Stimulated activated CD4-positive, alpha-beta T cell treated with anti-CD3 and anti-CD28 coated beads, Interleukin-15, amount 100 ng/mL, for 48 hours (primary cell): ENCODE data around the gene RFC4.

Source experiments
- DNase-seq, 2 donors: peaks; one replicate each; pipeline ENCODE4 v3.0.0-alpha.2; 2020; ENCODE audit warnings: low read depth in 2 of 2

Gene RFC4

DNA sequence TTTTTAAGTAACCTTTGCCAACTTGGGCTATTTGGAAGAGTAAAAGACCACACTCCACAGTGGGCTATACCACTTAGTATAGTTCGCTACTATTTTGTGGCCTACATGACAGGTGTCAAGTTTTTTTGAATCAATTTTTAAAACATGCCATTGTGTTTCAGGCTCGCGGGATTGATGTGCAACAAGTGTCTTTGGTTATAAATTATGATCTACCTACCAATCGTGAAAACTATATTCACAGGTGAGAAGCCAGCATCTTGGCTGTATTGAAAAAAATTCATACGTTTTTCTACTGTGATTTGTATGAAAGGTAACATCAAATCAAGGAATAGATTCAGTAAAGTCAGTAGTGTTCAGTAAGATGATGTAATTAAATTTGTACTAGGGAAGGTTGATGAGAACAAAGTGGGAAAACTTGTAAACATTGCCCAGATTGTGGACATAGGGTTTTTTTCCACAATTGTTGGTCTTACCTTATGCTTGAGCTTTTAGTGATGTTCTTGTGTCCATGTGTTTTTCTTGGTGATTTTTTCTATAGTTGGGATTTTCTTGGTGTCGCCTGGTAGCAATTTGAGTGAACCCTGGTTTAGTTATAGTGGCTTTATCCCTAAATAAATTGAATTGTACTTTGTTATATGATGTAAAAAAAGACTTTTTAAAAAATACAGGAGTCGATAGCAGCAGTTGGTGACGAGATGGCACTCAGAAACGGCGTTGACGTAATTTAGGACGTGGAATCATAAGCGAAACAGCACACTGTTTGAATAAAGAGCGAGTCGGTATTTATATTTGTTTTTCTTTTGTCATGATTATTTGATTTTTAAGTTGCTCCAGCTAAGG, 18.4 kb downstream of the RFC4 start:
- no peak for DNase-seq

DNA sequence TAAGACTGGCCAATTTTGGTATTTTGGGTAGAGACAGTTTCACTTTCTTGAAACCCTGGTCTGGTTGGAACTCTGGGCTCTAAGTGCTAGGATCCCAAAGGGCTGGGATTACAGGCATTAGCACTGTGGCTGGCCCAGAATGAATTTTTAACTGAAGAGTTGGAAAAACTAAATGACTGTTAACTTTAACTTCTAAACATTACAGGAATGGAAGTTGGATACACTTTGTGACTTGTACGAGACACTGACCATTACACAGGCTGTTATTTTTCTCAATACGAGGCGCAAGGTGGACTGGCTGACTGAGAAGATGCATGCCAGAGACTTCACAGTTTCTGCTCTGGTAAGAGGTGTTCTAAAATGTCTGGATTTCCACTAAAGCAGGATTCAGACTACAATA, 19.4 kb downstream of the RFC4 start:
- DNase-seq, result no peak

DNA sequence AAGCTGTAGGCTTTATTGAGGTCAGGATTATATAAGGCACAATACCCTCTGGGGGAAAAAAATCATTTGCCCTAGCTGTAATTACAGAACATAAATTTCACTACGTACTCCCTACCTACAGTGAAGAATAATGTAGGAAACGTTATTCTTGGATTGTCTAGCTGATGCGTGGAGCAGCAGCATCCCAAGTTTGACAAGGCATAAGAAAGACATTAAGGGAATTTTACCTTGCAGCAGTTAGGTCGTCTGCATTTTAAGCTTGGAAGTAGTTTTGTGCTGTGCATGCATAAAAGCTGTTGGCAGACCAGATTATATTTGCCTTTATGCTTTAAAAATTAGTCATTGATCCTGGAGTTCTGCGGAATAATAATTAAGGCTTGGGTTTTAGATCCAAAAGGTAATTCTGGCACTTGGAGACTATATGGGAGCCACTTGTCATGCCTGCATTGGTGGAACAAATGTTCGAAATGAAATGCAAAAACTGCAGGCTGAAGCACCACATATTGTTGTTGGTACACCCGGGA, 20.7 kb downstream of the RFC4 start:
- DNase-seq, result no peak

DNA sequence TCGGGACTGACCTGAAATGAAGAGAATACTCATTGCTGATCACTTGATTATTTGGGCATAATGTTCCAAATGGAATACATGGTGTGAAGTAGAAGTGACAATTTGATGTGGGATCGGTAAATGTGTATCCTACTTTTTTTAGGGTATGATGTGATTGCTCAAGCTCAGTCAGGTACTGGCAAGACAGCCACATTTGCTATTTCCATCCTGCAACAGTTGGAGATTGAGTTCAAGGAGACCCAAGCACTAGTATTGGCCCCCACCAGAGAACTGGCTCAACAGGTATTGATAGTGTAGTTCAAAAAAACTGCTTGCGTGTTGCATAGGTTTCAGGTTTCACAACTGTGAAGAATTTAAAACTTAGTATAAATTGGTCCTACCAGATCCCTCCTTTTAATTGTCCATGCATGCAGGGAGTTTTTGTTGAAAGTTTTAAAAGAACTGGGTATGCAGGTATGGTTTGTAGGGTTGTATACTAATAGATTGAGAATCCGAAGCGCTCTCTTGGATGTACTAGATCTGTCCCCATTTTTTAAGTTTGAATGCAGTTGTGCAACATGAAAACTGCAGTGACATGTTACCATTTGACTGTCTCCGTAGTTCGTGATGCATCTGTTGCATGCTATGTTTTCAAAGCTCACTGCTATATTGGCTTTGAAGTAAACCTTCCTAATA, 21.3 kb downstream of the RFC4 start:
- DNase-seq, result no peak

DNA sequence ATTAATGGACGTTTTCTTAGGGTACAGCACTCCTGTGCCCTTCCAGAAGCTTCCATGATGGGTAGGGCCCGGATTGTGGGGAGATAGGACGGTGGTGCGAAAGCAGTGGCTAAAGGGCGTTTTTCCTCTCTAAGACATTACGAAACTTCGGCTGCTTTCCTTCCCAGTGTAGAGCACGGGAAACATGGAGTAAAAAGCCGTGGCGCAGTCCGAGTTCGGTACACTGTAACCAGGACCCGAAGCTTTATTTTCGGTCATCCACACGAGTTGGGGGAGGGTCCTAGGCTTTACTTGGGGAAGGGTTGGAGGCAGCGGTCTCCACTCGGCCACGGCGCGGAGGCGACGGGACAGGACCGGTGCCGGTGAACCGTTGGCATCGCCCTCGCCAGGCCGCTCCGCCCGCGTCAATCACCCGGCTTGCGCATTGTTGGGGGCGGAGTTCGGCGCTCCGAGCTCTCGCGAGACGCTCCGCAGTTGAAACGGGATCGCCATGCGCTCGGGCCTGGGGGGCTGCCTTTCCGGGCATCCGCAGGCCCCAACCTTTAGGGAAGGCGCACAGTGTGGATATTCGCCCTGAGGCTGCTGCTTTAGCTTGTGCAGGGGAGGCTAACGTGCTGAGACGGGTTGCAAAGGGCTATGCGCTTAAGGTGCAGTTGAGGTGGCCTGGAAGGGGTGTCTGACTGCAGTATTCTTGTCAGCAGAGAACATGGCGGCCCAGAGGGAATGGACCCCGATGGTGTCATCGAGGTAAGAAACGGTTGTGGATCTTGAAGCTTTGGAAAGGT, 22.4 kb downstream of the RFC4 start:
- DNase-seq, result peak; percentile 62

DNA sequence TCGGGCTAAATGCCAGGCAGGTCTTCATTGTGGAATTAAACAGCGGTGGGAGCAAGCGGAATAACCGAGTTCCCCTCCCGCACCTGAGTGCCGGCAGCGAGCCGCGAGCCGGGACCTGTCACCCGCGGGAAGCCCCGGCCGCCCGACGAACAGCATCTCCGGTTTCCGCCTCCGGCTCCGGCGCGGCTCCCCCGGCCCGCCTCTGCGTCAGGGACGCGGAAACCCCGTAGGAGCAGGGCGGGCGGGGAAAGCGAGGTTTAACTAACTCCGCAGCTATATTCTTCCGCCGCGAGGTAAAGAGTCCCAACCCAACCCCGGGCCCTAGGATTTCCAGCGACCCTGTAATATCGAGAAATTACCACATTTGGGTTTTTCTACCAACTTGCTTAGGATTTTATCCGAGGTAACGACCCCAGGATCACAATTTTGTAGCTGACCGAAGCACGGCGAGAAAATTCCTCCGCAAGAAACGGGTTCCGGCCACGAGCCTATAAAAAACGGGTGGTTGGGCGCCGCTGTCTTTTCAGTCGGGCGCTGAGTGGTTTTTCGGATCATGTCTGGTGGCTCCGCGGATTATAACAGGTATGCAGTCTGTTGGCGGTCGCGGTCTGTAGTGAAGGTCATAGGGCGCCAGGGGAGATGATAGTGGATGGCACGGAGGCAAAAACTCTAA, 23.1 kb downstream of the RFC4 start, which contains the start of gene EIF4A2:
TSS of gene EIF4A2 (plus strand) at position 520 of the 673 bp plus-strand sequence. CDS start at position 554, 34 bp downstream.
- peak; percentile 83 to 86 for DNase-seq

DNA sequence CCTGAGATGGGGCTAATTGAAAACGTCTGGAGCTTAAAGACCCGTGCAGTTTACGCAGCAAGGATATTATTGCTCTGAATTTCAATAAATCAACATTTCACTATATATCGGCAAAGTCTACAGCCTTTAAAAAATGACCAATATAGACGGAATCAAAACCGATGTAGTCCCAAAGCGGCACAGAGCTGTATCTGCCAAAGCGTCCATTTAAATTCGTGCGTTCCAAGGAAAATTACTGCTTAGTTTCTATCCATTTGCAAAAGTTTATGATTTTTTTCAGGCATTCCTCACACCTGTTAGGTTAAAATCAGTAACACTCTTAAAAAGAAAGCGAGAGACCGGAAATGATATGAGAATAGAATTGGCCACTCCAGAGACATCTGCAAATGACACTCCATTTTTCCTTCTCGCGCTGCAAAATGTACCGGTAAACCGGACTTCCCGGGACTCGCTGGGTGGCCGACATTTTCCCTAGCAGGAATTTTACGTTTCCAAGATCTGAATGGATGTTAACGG, 23.7 kb downstream of the RFC4 start:
- DNase-seq, result no peak

DNA sequence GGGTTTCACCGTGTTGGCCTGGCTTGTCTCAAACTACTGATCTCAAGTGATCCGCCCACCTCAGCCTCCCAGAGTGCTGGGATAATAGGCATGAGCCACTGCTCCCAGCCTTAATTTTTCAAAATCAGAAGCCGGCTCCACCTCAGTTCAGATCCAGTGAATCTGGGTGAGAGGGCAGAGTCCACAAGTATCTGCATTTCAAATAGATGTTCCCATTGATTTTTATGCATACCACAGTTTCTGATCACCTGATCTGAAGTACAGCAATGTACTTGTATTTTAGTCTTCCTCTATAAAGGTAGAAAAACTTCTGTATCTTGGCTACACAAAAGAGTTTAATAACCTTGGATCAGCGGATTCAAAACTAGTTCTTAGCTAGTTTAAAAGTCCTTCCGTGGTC, 27.1 kb downstream of the RFC4 start:
- no peak for DNase-seq

DNA sequence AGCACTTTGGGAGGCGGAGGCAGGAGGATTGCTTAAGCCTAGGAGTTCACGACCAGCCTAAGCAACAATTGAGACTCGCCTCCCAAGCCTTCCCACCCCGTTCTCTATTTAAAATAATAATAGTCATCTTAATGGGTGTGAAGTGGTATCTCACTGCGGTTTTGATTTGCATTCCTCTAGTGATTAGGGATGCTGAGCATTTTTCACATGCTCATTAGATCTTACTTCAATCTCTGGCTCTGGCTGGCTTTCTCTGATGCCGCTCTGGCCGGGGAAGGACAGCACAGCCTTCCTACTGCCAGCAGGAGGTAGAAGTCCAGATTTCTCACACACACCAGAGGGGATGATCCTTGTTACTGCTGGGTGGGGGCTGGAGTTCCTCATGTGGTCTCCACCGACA, 30.3 kb downstream of the RFC4 start:
- DNase-seq, result no peak

DNA sequence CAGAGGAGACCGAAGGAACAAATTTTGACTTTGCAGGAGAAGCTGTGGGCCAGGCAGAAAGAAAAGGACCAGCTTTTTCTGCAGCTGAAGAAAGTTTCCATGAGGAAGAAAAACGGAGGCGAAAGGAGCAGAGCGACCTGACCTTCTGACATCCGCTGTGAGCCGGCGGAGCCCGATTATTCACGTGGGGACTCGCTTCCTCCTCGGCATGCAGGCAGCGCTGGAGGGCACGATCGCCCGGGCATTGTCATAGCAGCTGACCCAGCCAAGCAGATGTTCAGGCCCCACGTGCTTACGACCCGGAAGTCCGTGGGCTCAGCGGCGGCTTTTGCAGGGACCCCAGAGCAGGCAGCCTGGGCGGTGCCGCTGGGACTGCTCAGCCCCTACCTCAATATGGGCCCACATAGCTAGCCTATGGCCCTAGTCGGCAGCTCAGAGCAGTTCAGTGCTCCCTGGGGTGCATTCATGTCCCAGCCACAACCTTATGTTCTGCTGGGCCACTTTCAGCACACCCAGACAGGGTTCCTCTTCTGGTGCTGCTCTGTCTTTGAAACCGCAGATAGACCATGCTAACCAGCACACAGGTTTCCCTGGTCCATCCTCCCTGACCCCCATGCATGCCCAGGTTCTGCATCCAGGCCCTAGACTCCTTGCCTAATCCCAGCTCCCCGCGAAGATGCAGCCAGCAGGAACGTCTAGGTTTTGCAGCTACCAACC, 33.4 kb downstream of the RFC4 start:
- peak; percentile 56 to 60 for DNase-seq

DNA sequence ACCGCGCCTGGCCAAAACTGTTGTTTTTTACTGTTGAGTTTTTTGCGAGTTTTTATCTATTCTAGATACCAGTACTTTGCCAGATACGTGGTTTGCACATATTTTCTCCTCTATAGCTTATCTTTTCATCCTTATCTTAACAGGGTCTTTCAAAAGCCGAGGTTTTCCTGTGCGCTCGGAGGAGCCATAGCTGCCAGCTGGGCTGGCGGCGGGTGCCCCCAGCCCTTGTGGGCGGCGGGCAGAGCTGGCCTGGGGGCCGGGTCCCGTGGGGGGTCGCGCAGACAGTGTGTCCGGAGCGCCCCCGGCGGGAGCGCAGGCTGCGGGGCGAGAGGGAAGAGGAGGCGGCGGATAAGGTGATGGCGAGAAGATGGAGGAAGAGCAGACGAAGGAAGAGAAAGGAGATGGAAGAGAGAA, 34.0 kb downstream of the RFC4 start:
- no peak for DNase-seq

DNA sequence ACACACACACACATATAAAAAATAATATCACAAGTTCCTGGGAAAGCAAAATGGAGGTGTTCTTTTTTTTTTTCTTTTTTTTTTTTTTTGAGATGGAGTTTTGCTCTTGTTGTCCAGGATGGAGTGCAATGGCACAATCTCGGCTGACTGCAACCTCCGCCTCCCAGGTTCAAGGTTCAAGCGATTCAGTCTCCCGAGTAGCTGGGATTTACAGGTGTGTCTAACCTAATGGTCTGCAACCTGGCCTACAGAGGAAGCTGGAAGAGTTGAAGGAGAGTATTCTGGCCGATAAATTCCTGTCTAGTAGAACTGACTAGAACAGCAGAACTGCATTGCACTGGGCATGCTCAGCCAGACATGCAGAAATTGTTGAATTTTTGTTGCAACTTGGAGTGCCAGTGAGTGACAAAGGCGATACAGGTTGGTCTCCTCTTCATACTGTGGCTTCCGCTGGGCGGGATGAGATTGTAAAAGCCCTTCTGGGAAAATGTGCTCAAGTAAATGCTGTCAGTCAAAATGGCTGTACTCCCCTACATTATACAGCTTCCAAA, 45.3 kb downstream of the RFC4 start:
- DNase-seq, result no peak

DNA sequence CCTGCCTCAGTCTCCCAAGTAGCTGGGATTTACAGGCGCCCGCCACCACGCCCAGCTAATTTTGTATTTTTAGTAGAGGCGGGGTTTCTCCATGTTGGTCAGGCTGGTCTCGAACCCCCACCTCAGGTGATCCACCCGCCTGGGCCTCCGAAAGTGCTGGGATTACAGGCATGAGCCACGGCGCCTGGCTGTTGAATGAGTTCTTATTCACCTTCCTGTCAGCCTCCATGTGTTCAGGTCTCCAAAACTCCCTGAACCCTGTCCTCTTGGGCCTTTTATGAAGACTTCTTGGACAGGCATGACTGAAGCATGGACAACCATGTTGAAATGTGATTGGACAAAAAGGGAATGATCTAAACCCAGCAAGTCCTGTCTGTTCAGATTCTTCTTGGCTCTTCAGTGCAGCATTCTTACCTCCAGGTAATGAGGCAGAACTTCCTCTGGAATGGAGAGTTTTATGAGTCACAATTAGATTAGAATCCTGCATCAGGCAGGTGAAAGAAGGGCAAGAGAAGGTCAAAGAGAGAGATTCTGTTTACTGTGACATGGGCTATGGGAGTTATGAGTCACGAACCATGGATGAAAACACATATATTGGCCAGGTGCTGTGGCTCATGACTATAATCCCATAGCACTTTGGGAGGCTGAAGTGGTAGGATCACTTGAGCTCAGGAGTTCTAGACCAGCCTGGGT, 46.0 kb downstream of the RFC4 start:
- DNase-seq, result no peak

DNA sequence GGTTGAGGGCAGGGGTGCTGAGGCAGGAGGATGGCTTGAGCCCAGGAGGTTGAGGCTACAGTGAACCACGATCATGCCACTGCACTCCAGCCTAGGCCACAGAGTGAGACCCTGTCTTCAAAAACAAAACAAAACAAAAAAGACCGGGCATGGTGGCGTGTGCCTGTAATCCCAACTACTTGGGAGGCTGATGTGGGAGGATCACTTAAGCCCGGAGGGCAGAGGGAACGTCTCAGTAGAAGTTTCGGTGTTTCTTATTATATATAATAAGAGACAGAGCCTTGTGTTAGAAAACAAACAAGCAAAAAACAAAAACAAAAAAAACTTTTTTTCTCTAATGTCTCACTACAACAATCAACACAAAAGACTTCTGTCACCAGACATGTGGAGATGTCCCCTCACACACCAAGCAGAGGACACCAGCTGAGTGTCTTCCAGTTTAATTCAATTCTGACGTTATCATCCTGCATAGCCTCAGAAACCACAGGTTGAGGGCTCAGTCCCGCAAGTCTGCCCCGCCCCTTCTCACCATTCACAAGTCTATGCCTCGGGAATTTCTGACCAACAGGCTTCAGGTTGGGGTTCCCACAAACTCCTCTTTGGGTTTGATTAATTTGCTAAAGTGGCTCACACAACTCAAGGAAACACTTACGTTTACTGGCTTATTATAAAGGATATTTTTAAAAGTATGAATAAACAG, 46.9 kb downstream of the RFC4 start:
- no peak for DNase-seq

DNA sequence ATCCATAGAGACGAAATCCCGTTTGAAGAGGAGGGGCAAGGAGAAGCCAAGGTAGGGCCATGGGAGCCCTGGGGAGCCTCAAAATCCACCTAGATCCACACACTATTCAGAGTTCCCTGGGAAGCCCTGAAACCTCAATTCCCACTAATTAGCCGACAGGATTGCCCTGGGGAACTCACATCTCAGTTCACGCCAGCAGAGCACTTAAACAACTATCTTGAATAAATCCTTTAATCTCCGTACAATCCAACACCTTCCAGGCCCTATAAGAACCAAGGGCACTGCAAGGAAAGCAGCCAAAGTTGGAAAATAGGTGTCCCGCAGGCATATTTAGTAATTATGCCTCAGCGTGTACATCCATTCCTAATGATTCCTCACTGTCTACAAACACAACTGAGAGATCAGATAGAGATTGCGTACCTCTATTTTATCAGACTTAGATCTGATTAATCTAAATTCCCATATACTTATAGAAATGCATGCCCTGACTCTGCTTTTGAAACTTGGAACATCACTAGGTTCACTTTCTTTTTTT, 48.5 kb downstream of the RFC4 start:
- DNase-seq, result no peak

DNA sequence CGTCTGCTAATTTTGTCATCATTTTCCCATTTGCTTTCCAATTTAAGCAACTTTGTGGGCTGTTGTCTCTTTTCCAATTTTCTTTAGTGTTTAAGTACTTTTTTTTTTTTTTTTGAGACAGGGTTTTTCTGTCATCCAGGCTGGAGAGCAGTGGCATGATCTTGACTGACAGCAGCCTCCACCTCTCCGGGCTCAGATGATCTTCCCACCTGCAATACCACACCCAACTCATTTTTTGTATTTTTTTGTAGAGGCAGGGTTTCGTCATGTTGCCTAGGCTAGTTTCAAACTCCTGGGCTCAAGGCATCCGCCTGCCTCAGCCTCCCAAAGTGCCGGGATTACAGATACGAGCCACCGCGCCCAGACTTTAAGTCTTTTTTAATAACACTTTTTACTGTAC, 49.1 kb downstream of the RFC4 start:
- DNase-seq, result no peak

DNA sequence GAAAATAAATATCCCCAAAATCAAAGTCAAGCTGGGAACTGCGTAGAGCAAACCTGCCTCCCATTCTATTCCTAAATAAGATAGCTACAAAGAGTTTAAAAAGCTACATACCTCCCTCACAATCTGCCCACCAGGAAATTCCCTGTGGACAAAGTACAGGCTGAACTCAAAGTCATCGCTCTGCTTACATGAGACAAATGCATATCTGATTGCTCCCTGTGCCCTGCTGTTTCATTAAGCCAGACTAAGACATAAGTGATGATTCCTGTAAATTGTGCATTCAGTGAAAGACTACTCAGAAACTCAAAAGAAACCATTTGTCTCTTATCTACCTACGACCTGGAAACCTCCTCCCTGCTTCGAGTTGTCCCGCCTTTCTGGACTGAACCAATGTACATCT, 51.4 kb downstream of the RFC4 start:
- no peak for DNase-seq

DNA sequence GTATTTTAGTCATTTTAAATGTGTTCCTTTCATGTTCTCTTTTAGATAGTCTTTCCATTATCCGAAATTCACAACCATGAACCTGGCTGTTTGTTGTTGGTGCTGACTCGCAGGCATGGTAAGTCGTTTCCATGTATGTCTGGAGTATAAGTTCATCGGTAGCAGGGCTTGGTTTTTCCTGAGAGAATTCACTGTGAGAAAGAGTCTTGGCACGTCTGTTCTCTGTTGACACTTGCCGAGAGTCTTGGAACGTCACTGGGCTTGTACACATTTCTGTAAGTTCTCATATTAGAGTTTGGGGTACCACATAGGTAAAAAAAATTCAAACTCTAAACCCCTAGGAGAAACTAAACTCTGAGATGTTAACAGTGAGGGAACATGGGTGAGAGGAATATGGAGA, 52.3 kb downstream of the RFC4 start:
- no peak for DNase-seq

DNA sequence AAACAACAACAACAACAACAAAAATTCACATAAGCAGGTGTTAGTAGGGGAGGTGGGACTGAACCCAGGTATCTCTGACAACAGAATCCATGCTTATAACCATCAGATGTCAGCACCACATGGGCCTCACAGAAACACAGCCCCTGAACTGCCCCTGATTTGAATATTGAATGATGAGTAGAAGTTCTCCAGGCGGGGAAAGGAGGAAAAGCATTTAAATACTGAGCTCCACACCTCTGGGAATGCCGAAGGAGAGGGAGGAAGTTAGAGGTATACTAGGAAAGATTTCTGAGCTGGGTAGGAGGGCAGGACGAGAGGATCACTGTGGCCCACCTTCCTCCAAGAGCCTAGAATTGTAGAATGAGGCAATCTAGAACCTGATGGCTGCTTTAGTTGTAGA, 54.8 kb downstream of the RFC4 start:
- DNase-seq, result no peak
